Liver (tissue), 9 donors: Measurements from ENCODE around the gene LTB4R2. TPM values are rescaled to one million over a fixed set of nuclear protein-coding genes. Genes with fewer than 3 reads are reported as not detected.
"Not testable (repeated sequence)": the region's sequence is repeated elsewhere in the genome, so short reads cannot be mapped to it uniquely, and the experiment has no call there.

Source experiments
- DNase-seq: peaks from one replicate; pipeline ENCODE4 v3.0.0-alpha.2; 2017; ENCODE audit warnings: low spot score
- H3K27ac ChIP-seq, 2 donors: one replicate each; pipeline ENCODE4 v1.7.0; 2013; ENCODE audit warnings: inconsistent platforms in 2 of 2, low read length in 2 of 2, control low read depth in 1 of 2, low read depth in 1 of 2, mild to moderate bottlenecking in 1 of 2
- H3K27me3 ChIP-seq, 4 donors: one replicate each; pipeline versions ENCODE4 v1.6.1 to v1.7.0; 2013; ENCODE audit warnings: low read length in 3 of 4, inconsistent platforms in 1 of 4, mild to moderate bottlenecking in 1 of 4, moderate library complexity in 1 of 4; ENCODE audit not compliant: control insufficient read depth in 4 of 4, insufficient read depth in 4 of 4
- H3K36me3 ChIP-seq, 4 donors: one replicate each; pipeline versions ENCODE4 v1.6.1 to v1.7.0; 2013; ENCODE audit warnings: low read length in 3 of 4, mild to moderate bottlenecking in 3 of 4, low read depth in 1 of 4, moderate library complexity in 1 of 4; ENCODE audit not compliant: control insufficient read depth in 4 of 4, insufficient read depth in 3 of 4
- H3K4me1 ChIP-seq, 4 donors: one replicate each; pipeline versions ENCODE4 v1.6.1 to v1.7.0; 2013; ENCODE audit warnings: low read length in 3 of 4, mild to moderate bottlenecking in 3 of 4, moderate library complexity in 1 of 4; ENCODE audit not compliant: control insufficient read depth in 4 of 4, insufficient read depth in 4 of 4
- H3K4me3 ChIP-seq, 3 donors: one replicate each; pipeline versions ENCODE4 v1.6.1 to v1.7.0; 2013; ENCODE audit warnings: low read length in 3 of 3, control low read depth in 1 of 3, low read depth in 1 of 3, mild to moderate bottlenecking in 1 of 3
- H3K9ac ChIP-seq, 2 donors: one replicate each; pipeline ENCODE4 v1.7.0; 2013; ENCODE audit warnings: low read length in 2 of 2, mild to moderate bottlenecking in 2 of 2, moderate library complexity in 2 of 2, control low read depth in 1 of 2, low read depth in 1 of 2
- H3K9me3 ChIP-seq, 4 donors: one replicate each; pipeline versions ENCODE4 v1.6.1 to v1.7.0; 2013; ENCODE audit warnings: low read length in 3 of 4; ENCODE audit not compliant: control insufficient read depth in 4 of 4
- FOXA2 ChIP-seq: IDR thresholded peaks from 2 replicates; pipeline ENCODE4 v1.6.1; 2016; ENCODE audit warnings: antibody characterized with exemption
- GABPA ChIP-seq, 2 donors: IDR thresholded peaks in 1 of 2; conservative IDR thresholded peaks in 1 of 2; 2 replicates each; pipeline ENCODE4 v1.6.1; 2016; ENCODE audit warnings: antibody characterized with exemption in 2 of 2, mild to moderate bottlenecking in 1 of 2, moderate library complexity in 1 of 2
- HNF4G ChIP-seq: IDR thresholded peaks from 2 replicates; pipeline ENCODE4 v1.6.1; 2016; ENCODE audit warnings: antibody characterized with exemption
- JUND ChIP-seq, 2 donors: IDR thresholded peaks; 2 replicates each; pipeline ENCODE4 v1.6.1; 2016; ENCODE audit warnings: antibody characterized with exemption in 2 of 2
- NR2F2 ChIP-seq: IDR thresholded peaks from 2 replicates; pipeline ENCODE4 v1.6.1; 2016; ENCODE audit warnings: antibody characterized with exemption
- RAD21 ChIP-seq, 2 donors: IDR thresholded peaks; 2 replicates each; pipeline ENCODE4 v1.6.1; 2016; ENCODE audit warnings: antibody characterized with exemption in 2 of 2, mild to moderate bottlenecking in 2 of 2
- RXRA ChIP-seq, 2 donors: IDR thresholded peaks; 2 replicates each; pipeline ENCODE4 v1.6.1; 2017 to 2018; ENCODE audit warnings: antibody characterized with exemption in 2 of 2, mild to moderate bottlenecking in 1 of 2
- SP1 ChIP-seq: IDR thresholded peaks from 2 replicates; pipeline ENCODE4 v1.6.1; 2018; ENCODE audit warnings: antibody characterized with exemption, mild to moderate bottlenecking
- TAF1 ChIP-seq: conservative IDR thresholded peaks from 2 replicates; pipeline ENCODE4 v1.6.1; 2016; ENCODE audit warnings: antibody characterized with exemption, mild to moderate bottlenecking
- YY1 ChIP-seq: IDR thresholded peaks from 2 replicates; pipeline ENCODE4 v1.6.1; 2016; ENCODE audit warnings: antibody characterized with exemption, mild to moderate bottlenecking
- WGBS: extraction: QIAGEN DNeasy Blood & Tissue Kit; methylation state at CpG from one replicate; pipeline ENCODE4 v1.1.7; 2013; 5-methylcytosine and 5-hydroxymethylcytosine counted together
- polyA plus RNA-seq, 2 donors: library from polyadenylated mRNA; stranded (reverse) in 1 of 2; unstranded in 1 of 2; fragments of 200-250 nt in 1 of 2; fragments of >200 nt in 1 of 2; fragmentation: Nextera tagmentation in 1 of 2; extraction: Ambion mirVana in 1 of 2; gene quantifications; one replicate each; pipeline versions ENCODE4 v1.2.1 to v1.2.3, GENCODE V29; 2013 to 2015
- total RNA-seq, 2 donors: library from RNA; depleted of rRNA; stranded (reverse); fragments of >200 nt; gene quantifications; one replicate each; pipeline ENCODE4 v1.2.3, GENCODE V29; 2014
- TF ChIP-seq, protein P1 (sequence below): fragments of 150-350 bp; IDR thresholded peaks from 2 replicates; pipeline ENCODE4 v1.5.1; 2017; ENCODE audit warnings: improper control_type of control experiment, low read depth, low read length; ENCODE audit not compliant: missing input control
- TF ChIP-seq, protein P2 (sequence below): IDR thresholded peaks from 2 replicates; pipeline ENCODE4 v1.6.1; 2016; ENCODE audit warnings: antibody characterized with exemption
- TF ChIP-seq, protein P3 (sequence below): IDR thresholded peaks from 2 replicates; pipeline ENCODE4 v1.6.1; 2016; ENCODE audit warnings: antibody characterized with exemption
- TF ChIP-seq, protein P4 (sequence below): IDR thresholded peaks from 2 replicates; pipeline ENCODE4 v1.6.1; 2016; ENCODE audit warnings: antibody characterized with exemption, mild to moderate bottlenecking
- donor health status: healthy.
- donor health status: healthy.
- donor health status: healthy.
- donor health status: healthy.
- donor health status: healthy.

Gene LTB4R2
- total and polyA plus RNA-seq, 4 donors: 0.28 to 11.3 (median 1.9) TPM

DNA sequence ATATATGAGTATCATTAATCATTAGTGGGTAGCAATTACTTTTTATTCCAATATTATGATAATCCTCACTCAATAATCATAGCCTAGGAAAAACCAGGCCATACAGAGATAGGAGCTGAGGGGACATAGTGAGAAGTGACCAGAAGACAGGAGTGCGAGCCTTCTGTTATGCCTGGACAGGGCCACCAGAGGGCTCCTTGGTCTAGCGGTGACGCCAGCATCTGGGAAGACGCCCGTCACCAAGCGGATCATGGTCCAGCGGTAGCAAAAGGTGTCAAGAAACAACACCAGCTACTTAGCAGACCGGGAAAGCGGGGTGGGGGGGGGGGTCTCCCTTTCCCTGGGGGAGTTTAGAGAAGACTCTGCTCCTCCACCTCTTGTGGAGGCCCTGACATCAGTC lies 18.0 kb downstream of the LTB4R2 start:
- TF ChIP-seq, protein P1, sequence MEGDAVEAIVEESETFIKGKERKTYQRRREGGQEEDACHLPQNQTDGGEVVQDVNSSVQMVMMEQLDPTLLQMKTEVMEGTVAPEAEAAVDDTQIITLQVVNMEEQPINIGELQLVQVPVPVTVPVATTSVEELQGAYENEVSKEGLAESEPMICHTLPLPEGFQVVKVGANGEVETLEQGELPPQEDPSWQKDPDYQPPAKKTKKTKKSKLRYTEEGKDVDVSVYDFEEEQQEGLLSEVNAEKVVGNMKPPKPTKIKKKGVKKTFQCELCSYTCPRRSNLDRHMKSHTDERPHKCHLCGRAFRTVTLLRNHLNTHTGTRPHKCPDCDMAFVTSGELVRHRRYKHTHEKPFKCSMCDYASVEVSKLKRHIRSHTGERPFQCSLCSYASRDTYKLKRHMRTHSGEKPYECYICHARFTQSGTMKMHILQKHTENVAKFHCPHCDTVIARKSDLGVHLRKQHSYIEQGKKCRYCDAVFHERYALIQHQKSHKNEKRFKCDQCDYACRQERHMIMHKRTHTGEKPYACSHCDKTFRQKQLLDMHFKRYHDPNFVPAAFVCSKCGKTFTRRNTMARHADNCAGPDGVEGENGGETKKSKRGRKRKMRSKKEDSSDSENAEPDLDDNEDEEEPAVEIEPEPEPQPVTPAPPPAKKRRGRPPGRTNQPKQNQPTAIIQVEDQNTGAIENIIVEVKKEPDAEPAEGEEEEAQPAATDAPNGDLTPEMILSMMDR: peak; percentile 31
- peak; percentile 54 to 67 for TF ChIP-seq RAD21 (IDR thresholded peaks at IDR 0.05)
- not testable (repeated sequence) for DNase-seq, H3K9me3 ChIP-seq, H3K4me3 ChIP-seq, H3K27me3 ChIP-seq, H3K9ac ChIP-seq, H3K27ac ChIP-seq, H3K36me3 ChIP-seq
- 3% methylated on average over 9 of the region's 9 CpGs for WGBS
- peaks cover 5 to 19% (median 10%) of the 10 kb centered on the region in 4 donors for H3K4me1 ChIP-seq

DNA sequence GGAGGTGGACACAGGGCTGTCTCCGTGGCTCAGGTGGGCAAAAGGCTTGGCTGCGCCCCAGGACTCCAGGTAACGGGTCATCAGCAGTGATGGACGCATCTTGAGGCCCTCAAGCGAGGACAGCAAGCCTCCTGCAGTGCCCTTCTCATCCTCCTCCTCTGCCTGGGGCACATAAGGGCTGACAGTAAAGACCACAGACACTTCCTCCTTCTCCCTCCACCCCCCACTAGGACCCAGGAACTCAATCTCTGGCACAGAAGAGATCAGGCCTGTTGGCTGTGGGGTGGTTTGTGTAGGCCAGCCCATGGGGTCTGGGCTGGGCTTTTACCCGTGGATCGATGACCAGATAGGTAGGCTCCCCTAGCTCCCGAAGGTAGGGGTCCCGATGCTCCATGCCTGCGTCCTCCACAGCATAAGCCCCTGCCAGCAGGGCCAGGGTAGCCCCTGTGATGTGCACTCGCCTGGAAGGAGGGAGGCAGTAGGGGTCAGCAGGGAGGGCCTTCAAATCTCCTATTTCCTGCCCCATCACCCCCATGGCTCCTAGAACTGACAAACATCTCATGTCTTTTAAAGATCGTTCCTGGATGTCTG lies 19.2 kb downstream of the LTB4R2 start:
- TF ChIP-seq, protein P2, sequence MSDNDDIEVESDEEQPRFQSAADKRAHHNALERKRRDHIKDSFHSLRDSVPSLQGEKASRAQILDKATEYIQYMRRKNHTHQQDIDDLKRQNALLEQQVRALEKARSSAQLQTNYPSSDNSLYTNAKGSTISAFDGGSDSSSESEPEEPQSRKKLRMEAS: no peak
- TF ChIP-seq TAF1 (no peak), HNF4G (no peak), FOXA2 (no peak), JUND (IDR thresholded peaks at IDR 0.05) (no peak), RAD21 (IDR thresholded peaks at IDR 0.05) (no peak), RXRA (IDR thresholded peaks at IDR 0.05) (no peak), SP1 (no peak), YY1 (no peak), NR2F2 (no peak), GABPA (IDR thresholded peaks at IDR 0.05 in 1 of 2, conservative IDR thresholded peaks at IDR 0.05 in 1 of 2) (no peak)
- TF ChIP-seq, protein P1: no peak
- TF ChIP-seq, protein P3, sequence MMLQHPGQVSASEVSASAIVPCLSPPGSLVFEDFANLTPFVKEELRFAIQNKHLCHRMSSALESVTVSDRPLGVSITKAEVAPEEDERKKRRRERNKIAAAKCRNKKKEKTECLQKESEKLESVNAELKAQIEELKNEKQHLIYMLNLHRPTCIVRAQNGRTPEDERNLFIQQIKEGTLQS: no peak
- TF ChIP-seq, protein P4, sequence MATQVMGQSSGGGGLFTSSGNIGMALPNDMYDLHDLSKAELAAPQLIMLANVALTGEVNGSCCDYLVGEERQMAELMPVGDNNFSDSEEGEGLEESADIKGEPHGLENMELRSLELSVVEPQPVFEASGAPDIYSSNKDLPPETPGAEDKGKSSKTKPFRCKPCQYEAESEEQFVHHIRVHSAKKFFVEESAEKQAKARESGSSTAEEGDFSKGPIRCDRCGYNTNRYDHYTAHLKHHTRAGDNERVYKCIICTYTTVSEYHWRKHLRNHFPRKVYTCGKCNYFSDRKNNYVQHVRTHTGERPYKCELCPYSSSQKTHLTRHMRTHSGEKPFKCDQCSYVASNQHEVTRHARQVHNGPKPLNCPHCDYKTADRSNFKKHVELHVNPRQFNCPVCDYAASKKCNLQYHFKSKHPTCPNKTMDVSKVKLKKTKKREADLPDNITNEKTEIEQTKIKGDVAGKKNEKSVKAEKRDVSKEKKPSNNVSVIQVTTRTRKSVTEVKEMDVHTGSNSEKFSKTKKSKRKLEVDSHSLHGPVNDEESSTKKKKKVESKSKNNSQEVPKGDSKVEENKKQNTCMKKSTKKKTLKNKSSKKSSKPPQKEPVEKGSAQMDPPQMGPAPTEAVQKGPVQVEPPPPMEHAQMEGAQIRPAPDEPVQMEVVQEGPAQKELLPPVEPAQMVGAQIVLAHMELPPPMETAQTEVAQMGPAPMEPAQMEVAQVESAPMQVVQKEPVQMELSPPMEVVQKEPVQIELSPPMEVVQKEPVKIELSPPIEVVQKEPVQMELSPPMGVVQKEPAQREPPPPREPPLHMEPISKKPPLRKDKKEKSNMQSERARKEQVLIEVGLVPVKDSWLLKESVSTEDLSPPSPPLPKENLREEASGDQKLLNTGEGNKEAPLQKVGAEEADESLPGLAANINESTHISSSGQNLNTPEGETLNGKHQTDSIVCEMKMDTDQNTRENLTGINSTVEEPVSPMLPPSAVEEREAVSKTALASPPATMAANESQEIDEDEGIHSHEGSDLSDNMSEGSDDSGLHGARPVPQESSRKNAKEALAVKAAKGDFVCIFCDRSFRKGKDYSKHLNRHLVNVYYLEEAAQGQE: no peak
- peaks cover 7 to 29% (median 16%) of the 10 kb centered on the region in 4 donors for H3K4me1 ChIP-seq
- no peak overlapping the region for H3K4me3 ChIP-seq
- no peak overlapping the region for H3K9ac ChIP-seq
- no peak overlapping the region for H3K27ac ChIP-seq
- DNase-seq: no peak
- WGBS: 90% methylated on average over 12 of the region's 12 CpGs
- no peaks in the 10 kb centered on the region for H3K9me3 ChIP-seq
- H3K27me3 ChIP-seq: no peaks in the 10 kb centered on the region
- H3K36me3 ChIP-seq: no peaks in the 10 kb centered on the region
